GM21447 (cell line): ENCODE results near the gene PIGBOS1.
"Not testable (repeated sequence)": the region's sequence is repeated elsewhere in the genome, so short reads cannot be mapped to it uniquely, and the experiment has no call there.

Experiments
- ATAC-seq: cut with Tn5 transposase; IDR thresholded peaks from one replicate; pipeline ENCODE4 v1.9.1; 2021; ENCODE audit not compliant: unreplicated experiment

Gene PIGBOS1

GRCh38 chr15:55318588-55319494 lies at the start of gene PIGBOS1, which contains the start of gene PIGB:
TSS of gene PIGBOS1 (minus strand) at chr15:55319123. CDS start at chr15:55317792, 1,331 bp downstream.
TSS of gene PIGB (plus strand) at chr15:55319222. CDS start at chr15:55319251, 29 bp downstream.
- peak; percentile 89 for ATAC-seq

- ATAC-seq = no peak
These were observed 48.1 kb upstream of the PIGBOS1 start for GRCh38 chr15:55366981-55367380.

- ATAC-seq = no peak
These were observed 43.7 kb upstream of the PIGBOS1 start for GRCh38 chr15:55362641-55363040.

GRCh38 chr15:55361048-55361447 lies 42.1 kb upstream of the PIGBOS1 start:
- ATAC-seq = no peak

- no peak for ATAC-seq
These were observed 41.3 kb upstream of the PIGBOS1 start for GRCh38 chr15:55360256-55360655.

- no peak for ATAC-seq
These were observed 39.5 kb upstream of the PIGBOS1 start for GRCh38 chr15:55358471-55358870.

- no peak for ATAC-seq
These were observed 38.9 kb upstream of the PIGBOS1 start for GRCh38 chr15:55357774-55358173.

- no peak for ATAC-seq
These were observed 38.2 kb upstream of the PIGBOS1 start for GRCh38 chr15:55356985-55357585.

GRCh38 chr15:55353025-55353424 lies 34.1 kb upstream of the PIGBOS1 start:
- no peak for ATAC-seq

- ATAC-seq = no peak
These were observed 30.4 kb upstream of the PIGBOS1 start for GRCh38 chr15:55349282-55349681.

- no peak for ATAC-seq
These were observed 29.4 kb upstream of the PIGBOS1 start for GRCh38 chr15:55348281-55348778.

- ATAC-seq = no peak
These were observed 25.3 kb upstream of the PIGBOS1 start for GRCh38 chr15:55344206-55344605.

GRCh38 chr15:55343168-55343567 lies 24.2 kb upstream of the PIGBOS1 start:
- no peak for ATAC-seq

- no peak for ATAC-seq
These were observed 18.2 kb upstream of the PIGBOS1 start for GRCh38 chr15:55337160-55337559.

GRCh38 chr15:55334997-55335396 lies 16.1 kb upstream of the PIGBOS1 start:
- ATAC-seq = no peak

- no peak for ATAC-seq
These were observed 15.4 kb upstream of the PIGBOS1 start for GRCh38 chr15:55334371-55334770.

- no peak for ATAC-seq
These were observed 8.5 kb upstream of the PIGBOS1 start for GRCh38 chr15:55327387-55327786.

GRCh38 chr15:55322467-55322866 lies 3.5 kb upstream of the PIGBOS1 start:
- no peak for ATAC-seq

GRCh38 chr15:55320963-55321362 lies 2.0 kb upstream of the PIGBOS1 start:
- no peak for ATAC-seq

- ATAC-seq = no peak
These were observed 1.3 kb upstream of the PIGBOS1 start for GRCh38 chr15:55320238-55320550.

GRCh38 chr15:55319537-55320237 lies 764 bp upstream of the PIGBOS1 start:
- ATAC-seq = peak; percentile 51

- ATAC-seq = not testable (repeated sequence)
These were observed 16.1 kb downstream of the PIGBOS1 start for GRCh38 chr15:55302801-55303200.
